ENCODE results near the gene POLR2L.

The POLR2L gene

DNA sequence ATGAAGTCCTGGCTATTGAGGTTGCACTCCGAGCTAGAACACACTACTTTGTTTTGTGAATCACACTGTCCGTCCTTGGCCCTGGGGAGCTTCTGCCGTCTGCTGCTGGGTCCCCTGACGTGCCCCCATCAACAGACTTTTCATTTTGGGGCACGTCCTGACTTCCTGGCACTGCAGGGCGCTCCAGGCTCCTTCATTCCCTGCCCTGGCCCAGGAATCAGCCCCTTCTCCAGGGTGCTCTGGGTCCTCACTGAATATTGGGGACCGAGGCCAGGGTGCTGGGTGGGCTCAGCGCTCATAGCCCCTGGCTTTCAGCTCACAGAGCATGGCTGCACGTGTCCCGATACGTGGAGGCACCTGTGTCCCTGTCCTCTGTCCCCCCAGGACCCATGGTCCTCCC, 22.6 kb upstream of the POLR2L start:
- no peak overlapping the region for H3K4me3 ChIP-seq (ENCODE audit: low read depth, low read length)
- TF ChIP-seq, protein P1, sequence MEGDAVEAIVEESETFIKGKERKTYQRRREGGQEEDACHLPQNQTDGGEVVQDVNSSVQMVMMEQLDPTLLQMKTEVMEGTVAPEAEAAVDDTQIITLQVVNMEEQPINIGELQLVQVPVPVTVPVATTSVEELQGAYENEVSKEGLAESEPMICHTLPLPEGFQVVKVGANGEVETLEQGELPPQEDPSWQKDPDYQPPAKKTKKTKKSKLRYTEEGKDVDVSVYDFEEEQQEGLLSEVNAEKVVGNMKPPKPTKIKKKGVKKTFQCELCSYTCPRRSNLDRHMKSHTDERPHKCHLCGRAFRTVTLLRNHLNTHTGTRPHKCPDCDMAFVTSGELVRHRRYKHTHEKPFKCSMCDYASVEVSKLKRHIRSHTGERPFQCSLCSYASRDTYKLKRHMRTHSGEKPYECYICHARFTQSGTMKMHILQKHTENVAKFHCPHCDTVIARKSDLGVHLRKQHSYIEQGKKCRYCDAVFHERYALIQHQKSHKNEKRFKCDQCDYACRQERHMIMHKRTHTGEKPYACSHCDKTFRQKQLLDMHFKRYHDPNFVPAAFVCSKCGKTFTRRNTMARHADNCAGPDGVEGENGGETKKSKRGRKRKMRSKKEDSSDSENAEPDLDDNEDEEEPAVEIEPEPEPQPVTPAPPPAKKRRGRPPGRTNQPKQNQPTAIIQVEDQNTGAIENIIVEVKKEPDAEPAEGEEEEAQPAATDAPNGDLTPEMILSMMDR (IDR thresholded peaks at IDR 0.05; ENCODE audit: low read depth, low read length, missing control alignments) = no peak
- no peak for DNase-seq (ENCODE audit: low read depth)

DNA sequence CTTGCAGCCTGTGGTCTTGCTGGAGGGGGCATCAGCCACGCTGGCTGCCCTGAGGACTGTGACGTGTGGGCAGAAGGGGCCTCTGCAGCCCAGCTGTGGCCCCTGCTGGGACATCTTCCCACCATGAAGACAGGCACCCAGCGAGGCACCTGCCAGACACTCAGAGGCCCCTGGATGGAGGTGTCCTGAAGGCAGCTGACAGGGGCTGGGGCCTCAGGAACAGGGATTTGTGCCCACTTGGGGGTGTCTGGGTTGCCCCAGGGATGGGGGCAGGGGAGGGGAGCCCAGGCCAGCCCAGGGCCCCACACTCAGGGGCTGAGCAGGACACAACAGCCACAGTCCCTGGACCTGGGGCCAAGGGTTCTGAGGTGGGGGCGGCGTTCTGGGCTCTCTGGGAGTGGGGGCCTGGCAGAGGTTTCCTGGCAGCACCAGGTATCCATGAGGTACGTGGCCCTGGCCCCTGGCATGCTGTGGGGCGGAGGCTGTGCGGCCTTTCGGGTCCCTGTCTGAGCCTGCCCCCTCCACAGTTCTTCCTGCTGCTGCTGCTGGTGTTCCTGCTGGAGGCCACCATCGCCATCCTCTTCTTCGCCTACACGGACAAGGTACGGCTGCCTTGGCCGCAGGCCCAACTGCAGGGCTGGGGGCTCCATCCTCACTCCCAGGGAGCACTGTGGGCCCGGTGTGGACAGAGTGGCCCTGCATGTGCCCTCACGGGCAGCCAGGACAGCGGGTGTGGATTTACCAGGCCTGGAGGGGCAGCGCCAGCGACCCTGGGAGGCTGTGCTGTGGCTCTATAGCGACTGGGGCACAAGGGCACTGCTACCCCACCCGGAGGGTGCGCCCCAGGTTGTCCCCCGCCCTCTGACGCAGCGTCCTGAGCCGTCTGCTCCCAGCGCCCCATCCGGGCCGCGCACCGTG, 21.8 kb upstream of the POLR2L start:
- no peak overlapping the region for H3K4me3 ChIP-seq (ENCODE audit: low read depth, low read length)
- no peak for DNase-seq (ENCODE audit: low read depth)
- TF ChIP-seq, protein P1 (IDR thresholded peaks at IDR 0.05; ENCODE audit: low read depth, low read length, missing control alignments) = no peak

DNA sequence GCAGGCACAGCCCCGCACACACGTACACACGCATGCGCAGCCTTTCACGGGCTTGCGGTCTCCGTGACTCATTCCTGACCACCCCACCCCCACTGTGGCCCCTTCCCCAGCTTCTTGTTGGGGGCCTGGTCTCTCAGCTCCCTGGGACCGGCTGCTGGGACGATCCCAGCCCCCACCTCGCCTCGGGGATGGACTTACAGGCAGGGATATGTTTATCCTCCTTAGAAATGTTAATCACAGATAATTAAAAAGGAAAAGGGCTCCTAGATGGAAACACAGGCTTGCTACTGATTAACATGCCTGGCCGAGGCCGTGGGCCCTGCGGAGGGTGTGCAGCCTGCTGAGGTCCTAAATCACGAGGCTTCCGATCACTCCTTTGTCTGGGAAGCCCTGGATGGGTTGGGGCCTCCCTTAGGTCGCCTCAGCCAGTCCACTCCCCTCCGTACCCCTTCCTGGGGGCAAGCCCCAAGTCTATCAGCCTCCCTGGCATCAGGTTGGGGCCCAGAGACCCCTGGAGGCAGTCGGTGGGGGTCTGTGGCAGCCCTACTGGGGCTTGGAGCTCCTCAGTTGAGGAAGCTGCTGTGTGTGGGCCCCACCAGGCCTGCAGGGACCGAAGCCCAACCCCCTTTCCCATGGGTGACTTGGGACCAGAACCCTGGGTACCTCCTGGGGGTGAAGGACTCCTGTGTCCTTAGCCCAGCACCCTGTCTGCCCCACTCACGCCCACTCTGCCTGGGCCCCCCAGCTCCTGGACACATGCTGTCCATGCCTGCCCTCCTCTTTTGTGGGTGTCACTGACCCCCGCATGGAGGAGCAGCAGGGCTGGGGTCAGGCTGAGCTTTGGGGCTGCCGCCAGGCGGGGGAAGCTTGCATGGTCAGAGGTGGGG, 20.9 kb upstream of the POLR2L start:
- DNase-seq (ENCODE audit: low read depth) = no peak
- TF ChIP-seq, protein P1 (IDR thresholded peaks at IDR 0.05; ENCODE audit: low read depth, low read length, missing control alignments) = no peak
- no peak overlapping the region for H3K4me3 ChIP-seq (ENCODE audit: low read depth, low read length)

DNA sequence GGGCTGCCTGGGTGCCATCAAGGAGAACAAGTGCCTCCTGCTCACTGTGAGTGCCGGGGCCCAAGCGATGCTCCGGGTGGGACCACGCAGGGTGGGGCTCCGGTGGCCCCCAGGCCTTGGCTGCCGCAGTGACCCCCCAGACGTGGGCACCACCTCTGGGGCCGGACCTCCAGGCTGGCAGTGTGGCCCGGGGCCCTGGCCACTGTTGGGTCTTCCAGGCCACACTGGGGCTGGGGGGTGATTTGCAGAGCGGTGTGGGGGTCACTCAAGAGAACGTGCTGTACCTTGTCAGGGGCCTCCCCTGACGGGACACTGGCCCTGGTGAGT, 20.3 kb upstream of the POLR2L start:
- no peak for DNase-seq (ENCODE audit: low read depth)
- no peak overlapping the region for H3K4me3 ChIP-seq (ENCODE audit: low read depth, low read length)

DNA sequence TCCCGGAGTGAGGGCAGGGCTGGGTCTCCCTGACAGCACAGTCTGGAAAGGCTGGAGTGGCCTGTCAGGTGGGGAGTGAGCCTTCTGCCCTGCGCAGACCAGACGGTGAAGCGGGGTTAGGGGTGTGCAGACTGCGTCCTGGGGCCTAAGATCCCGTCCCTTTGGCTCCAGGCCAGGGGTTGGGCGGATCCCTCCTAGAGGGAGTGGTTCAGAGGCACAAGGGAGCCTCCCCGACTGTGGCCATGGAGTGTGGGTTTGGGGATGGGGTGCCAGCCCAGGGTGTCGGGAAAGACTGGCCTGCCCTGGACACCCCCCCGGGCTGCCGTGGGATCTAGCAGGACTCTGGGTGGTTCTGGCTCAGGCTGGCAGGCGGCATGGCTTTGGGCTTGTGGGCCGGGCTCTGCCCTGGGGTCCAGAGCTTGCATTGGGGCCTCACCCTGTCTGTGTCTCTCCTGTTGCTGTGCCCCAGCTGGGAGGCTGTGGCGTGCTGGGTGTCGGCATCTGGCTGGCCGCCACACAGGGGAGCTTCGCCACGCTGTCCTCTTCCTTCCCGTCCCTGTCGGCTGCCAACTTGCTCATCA, 19.8 kb upstream of the POLR2L start:
- no peak for DNase-seq (ENCODE audit: low read depth)
- TF ChIP-seq, protein P1 (IDR thresholded peaks at IDR 0.05; ENCODE audit: low read depth, low read length, missing control alignments) = no peak
- no peak overlapping the region for H3K4me3 ChIP-seq (ENCODE audit: low read depth, low read length)

More for the DNA sequence above, 20.3 kb upstream of the POLR2L start:
- TF ChIP-seq, protein P1 (IDR thresholded peaks at IDR 0.05; ENCODE audit: low read depth, low read length, missing control alignments) = no peak

DNA sequence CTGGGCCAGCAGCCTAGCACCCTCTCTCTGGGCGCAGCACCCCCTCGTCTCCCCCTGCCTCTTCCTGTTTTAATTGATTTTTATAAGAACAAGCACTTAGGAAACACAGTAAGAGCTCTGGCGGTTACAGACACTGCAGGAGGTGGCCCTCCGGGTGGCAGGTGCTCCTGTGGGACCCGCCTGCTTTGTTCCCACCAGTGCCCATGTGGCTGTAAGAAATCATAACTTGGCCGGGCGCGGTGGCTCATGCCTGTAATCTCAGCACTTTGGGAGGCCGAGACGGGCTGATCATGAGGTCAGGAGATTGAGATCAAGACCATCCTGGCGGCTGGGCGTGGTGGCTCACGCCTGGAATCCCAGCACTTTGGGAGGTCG, 18.8 kb upstream of the POLR2L start:
- TF ChIP-seq, protein P1 (IDR thresholded peaks at IDR 0.05; ENCODE audit: low read depth, low read length, missing control alignments) = no peak
- no peak for DNase-seq (ENCODE audit: low read depth)
- H3K4me3 ChIP-seq (ENCODE audit: low read depth, low read length) = no peak overlapping the region
